HepG2 (cell line): ENCODE results near the gene PMEPA1. TPM values are rescaled to one million over a fixed set of nuclear protein-coding genes. Genes with fewer than 3 reads are reported as not detected.

Experiments used
- ATAC-seq: fragments of 200-7000 bp; cut with Tn5 transposase; 3 replicates; pipeline ENCODE4 v1.9.1; 2020; ENCODE audit warnings: mild to moderate bottlenecking, moderate library complexity
- BruUV-seq: library from RNA; stranded (reverse); fragments of 400-500 nt; replicated peaks from 2 replicates; lab custom pipeline; 2021; lab: Mats Ljungman, UMichigan
- CTCF ChIA-PET: fragments of 300-600 bp; formaldehyde crosslinking; extraction: SDS; loops from one replicate; lab custom pipeline; 2021; ENCODE audit warnings: low total read pairs, inconsistent platforms, low intra/inter-chr PET ratio; lab: Yijun Ruan, JAX
- POLR2A ChIA-PET: fragments of 350-600 bp; sonication (Branson Sonifier 250); formaldehyde crosslinking; loops from one replicate; lab custom pipeline; 2020; ENCODE audit warnings: antibody characterized with exemption, inconsistent platforms; lab: Yijun Ruan, JAX
- DNase-seq: peaks from one replicate; pipeline ENCODE4 v3.0.0-alpha.2; 2015; ENCODE audit warnings: low spot score
- FAIRE-seq: peaks from 3 replicates; lab custom pipeline; 2011; peaks lifted over from hg19 to GRCh38; lab: Jason Lieb, UNC
- H2AFZ ChIP-seq: one replicate; pipeline ENCODE4 v1.6.1; 2011; ENCODE audit warnings: low read length, inconsistent platforms
- H3K27ac ChIP-seq: fragments of 300-600 bp; 3 replicates; pipeline ENCODE4 v1.8.0; 2011; ENCODE audit warnings: mixed run types, mild to moderate bottlenecking, mixed read lengths, low read length, inconsistent platforms; ENCODE audit not compliant: insufficient read depth; ENCODE audit errors: extremely low read length
- H3K27me3 ChIP-seq, 2 experiments: fragments of 200-600 bp in 1 of 2; 2 replicates in 1 of 2; 3 replicates in 1 of 2; pipeline versions ENCODE4 v1.6.0 to v1.8.0; 2011; ENCODE audit warnings: low read length in 2 of 2, mild to moderate bottlenecking in 2 of 2, moderate library complexity in 2 of 2, inconsistent platforms in 1 of 2; ENCODE audit not compliant: insufficient read depth in 2 of 2, control insufficient read depth in 1 of 2
- H3K36me3 ChIP-seq, 2 experiments: fragments of 200-600 bp in 1 of 2; replicated peaks in 1 of 2; 2 replicates in 1 of 2; 3 replicates in 1 of 2; pipeline versions ENCODE4 v1.5.1 to v1.8.0; 2011; ENCODE audit warnings: low read length in 2 of 2, inconsistent platforms in 1 of 2; ENCODE audit not compliant: insufficient read depth in 2 of 2, control insufficient read depth in 1 of 2
- H3K4me1 ChIP-seq: 2 replicates; pipeline ENCODE4 v1.5.1; 2012; ENCODE audit warnings: low read length, inconsistent platforms; ENCODE audit not compliant: insufficient read depth
- H3K4me2 ChIP-seq: 2 replicates; pipeline ENCODE4 v1.6.0; 2011; ENCODE audit warnings: low read depth, low read length, inconsistent platforms
- H3K4me3 ChIP-seq, 3 experiments: fragments of 200-600 bp in 1 of 3; sonication (generic), shearing (Covaris generic) in 1 of 3; replicated peaks in 1 of 3; 2 replicates each; pipeline ENCODE4 v1.5.1; 2011 to 2016; ENCODE audit warnings: low read length in 3 of 3, inconsistent platforms in 2 of 3, low read depth in 2 of 3, mild to moderate bottlenecking in 2 of 3, control low read depth in 1 of 3, mixed read lengths in 1 of 3; ENCODE audit not compliant: insufficient read depth in 1 of 3
- H3K79me2 ChIP-seq: one replicate; pipeline ENCODE4 v1.6.1; 2011; ENCODE audit warnings: low read length, inconsistent platforms; ENCODE audit not compliant: insufficient read depth
- H3K9ac ChIP-seq: 2 replicates; pipeline ENCODE4 v1.6.0; 2011; ENCODE audit warnings: mild to moderate bottlenecking, low read depth, low read length, inconsistent platforms; ENCODE audit not compliant: insufficient read depth
- H3K9me3 ChIP-seq: 2 replicates; pipeline ENCODE4 v1.5.1; 2012; ENCODE audit warnings: mild to moderate bottlenecking, low read length
- H4K20me1 ChIP-seq: 2 replicates; pipeline ENCODE4 v1.6.0; 2011; ENCODE audit warnings: inconsistent platforms, mild to moderate bottlenecking, low read length, moderate library complexity; ENCODE audit not compliant: insufficient read depth
- AHDC1 ChIP-seq: sonication (generic); formaldehyde crosslinking; IDR thresholded peaks from 2 replicates; pipeline ENCODE4 v1.5.1; 2020; ENCODE audit warnings: mild to moderate bottlenecking, missing genetic modification reagents, borderline replicate concordance
- DNMT1 ChIP-seq: sonication (generic); formaldehyde crosslinking; IDR thresholded peaks from 2 replicates; pipeline ENCODE4 v1.5.1; 2020; ENCODE audit warnings: mild to moderate bottlenecking, missing genetic modification reagents
- EP300 ChIP-seq, 3 experiments: sonication (generic) in 1 of 3; formaldehyde crosslinking in 1 of 3; IDR thresholded peaks; 2 replicates each; pipeline versions ENCODE4 v1.5.1 to v1.6.1; 2011 to 2020; ENCODE audit warnings: low read depth in 2 of 3, low read length in 2 of 3, borderline replicate concordance in 1 of 3, improper control_type of control experiment in 1 of 3, mild to moderate bottlenecking in 1 of 3, missing genetic modification reagents in 1 of 3, moderate library complexity in 1 of 3
- GATAD2A ChIP-seq: IDR thresholded peaks from 2 replicates; pipeline ENCODE4 v1.6.1; 2016
- GFI1 ChIP-seq: sonication (generic); formaldehyde crosslinking; IDR thresholded peaks from 2 replicates; pipeline ENCODE4 v1.5.0; 2020; ENCODE audit warnings: missing genetic modification reagents, mild to moderate bottlenecking, borderline replicate concordance
- HCFC1 ChIP-seq: fragments of 150-350 bp; IDR thresholded peaks from 2 replicates; pipeline ENCODE4 v1.6.1; 2014; ENCODE audit warnings: low read depth, low read length
- KLF12 ChIP-seq: sonication (generic); formaldehyde crosslinking; IDR thresholded peaks from 2 replicates; pipeline ENCODE4 v1.4.0; 2020; ENCODE audit warnings: missing genetic modification reagents, borderline replicate concordance
- PAWR ChIP-seq: sonication (generic); formaldehyde crosslinking; IDR thresholded peaks from 2 replicates; pipeline ENCODE4 v1.4.0; 2020; ENCODE audit warnings: missing genetic modification reagents, mild to moderate bottlenecking, borderline replicate concordance
- PREB ChIP-seq: sonication (generic); formaldehyde crosslinking; IDR thresholded peaks from 2 replicates; pipeline ENCODE4 v1.4.0; 2020; ENCODE audit warnings: missing genetic modification reagents
- ZNF136 ChIP-seq: sonication (generic); formaldehyde crosslinking; IDR thresholded peaks from 2 replicates; pipeline ENCODE4 v1.8.1; 2022; ENCODE audit warnings: low read depth, mild to moderate bottlenecking, moderate library complexity, missing genetic modification reagents
- ZNF232 ChIP-seq: sonication (generic); formaldehyde crosslinking; IDR thresholded peaks from 2 replicates; pipeline ENCODE4 v1.4.0; 2020; ENCODE audit warnings: missing genetic modification reagents, borderline replicate concordance
- ZNF275 ChIP-seq: sonication (generic); formaldehyde crosslinking; IDR thresholded peaks from 2 replicates; pipeline ENCODE4 v1.8.0; 2022; ENCODE audit warnings: missing genetic modification reagents, mild to moderate bottlenecking, inconsistent platforms, borderline replicate concordance
- ZNF580 ChIP-seq: IDR thresholded peaks from 2 replicates; pipeline ENCODE4 v1.6.1; 2016; ENCODE audit warnings: low read depth, borderline replicate concordance
- ZNF660 ChIP-seq: sonication (generic); formaldehyde crosslinking; IDR thresholded peaks from 2 replicates; pipeline ENCODE4 v1.5.1; 2020; ENCODE audit warnings: mild to moderate bottlenecking, low read depth, missing genetic modification reagents, borderline replicate concordance
- ZSCAN20 ChIP-seq: sonication (generic); formaldehyde crosslinking; IDR thresholded peaks from 2 replicates; pipeline ENCODE4 v1.4.0; 2020; ENCODE audit warnings: missing genetic modification reagents, mild to moderate bottlenecking, borderline replicate concordance
- WGBS: methylation state at CpG from one replicate; pipeline ENCODE4 v1.1.6; 2017; ENCODE audit warnings: low lambda C conversion rate; 5-methylcytosine and 5-hydroxymethylcytosine counted together
- in situ Hi-C: cut with HindIII; loops from 2 replicates; pipeline ENCODE4 v1.10.0; 2017; ENCODE audit warnings: low pct_unique_long_range_greater_than_20kb; ENCODE audit not compliant: extremely low pct_ligation_motif_present
- intact Hi-C: fragments of 100-400 bp; cut with micrococcal nuclease; formaldehyde crosslinking; loops from one replicate; pipeline ENCODE4 v1.10.0; 2022; ENCODE audit not compliant: unreplicated experiment
- polyA plus RNA-seq, 8 experiments: library from polyadenylated mRNA; depleted of rRNA in 3 of 8; stranded (reverse) in 7 of 8; unstranded in 1 of 8; fragments of >200 nt; fragmentation: Illumina TruSeq in 4 of 8; extraction: Trizol in 4 of 8; gene quantifications; 2 replicates each; pipeline versions ENCODE4 v1.2.1 to v1.2.3, GENCODE V29; 2011 to 2016; ENCODE audit warnings: low read depth in 4 of 8, missing spikeins in 1 of 8, mixed read lengths in 1 of 8; ENCODE audit not compliant: insufficient read depth in 1 of 8
- total RNA-seq, 5 experiments: library from RNA; depleted of rRNA; stranded (reverse); fragments of >200 nt; fragmentation: Illumina TruSeq; extraction: Trizol; gene quantifications; 2 replicates each; pipeline ENCODE4 v1.2.3, GENCODE V29; 2016; ENCODE audit warnings: low read depth in 1 of 5

Gene PMEPA1
- total and polyA plus RNA-seq, 2 of the 13 experiments (the other 11 are each of a cell fraction or from before 2014, with no cell fraction given) = not detected

- TF ChIP-seq ZNF275 (no peak), ZNF580 (CRISPR knock-in tag) (no peak), GFI1 (CRISPR knock-in tag) (no peak), ZNF232 (no peak), PREB (CRISPR knock-in tag) (no peak), EP300 (IDR thresholded peaks at IDR 0.05; ENCODE audit: low read depth in 2 of 2, low read length in 2 of 2) (no peak), EP300 (CRISPR knock-in tag; IDR thresholded peaks at IDR 0.05; ENCODE audit: borderline replicate concordance) (no peak)
Measured at GRCh38 chr20:57711826-57712225, 2.0 kb upstream of the PMEPA1 start (continued).

- Histone ChIP-seq H3K9me3 (no peaks in the 10 kb centered on the region), H3K79me2 (no peaks in the 10 kb centered on the region), H3K36me3 (no peaks in the 10 kb centered on the region), H3K4me2 (no peak overlapping the region), H4K20me1 (peaks cover 4% of the 10 kb centered on the region; the same call in 1 of the 2 replicates), H3K4me3 (no peak overlapping the region), H3K9ac (no peak overlapping the region), H3K4me1 (no peaks in the 10 kb centered on the region), H2AFZ (no peak overlapping the region), H3K27ac (no peak overlapping the region), H3K27me3 (peaks cover 19 to 71% of the 10 kb centered on the region in 2 experiments)
- BruUV-seq = no TSS peak
- CTCF ChIA-PET = no interaction called here
- POLR2A ChIA-PET = no interaction called here
- peak; percentile 35 for ATAC-seq
- DNase-seq = no peak
- in situ Hi-C loops = no loop called here
- 40% methylated on average over 8 of the region's 8 CpGs for WGBS
- no peak for FAIRE-seq
- intact Hi-C loops = no loop called here
- no peak for TF ChIP-seq ZNF136 (CRISPR knock-in tag)
- TF ChIP-seq PAWR (CRISPR knock-in tag) = no peak
- TF ChIP-seq AHDC1 = no peak
- no peak for TF ChIP-seq ZSCAN20 (CRISPR knock-in tag)
- no peak for TF ChIP-seq ZNF660 (CRISPR knock-in tag)
- no peak for TF ChIP-seq HCFC1
- TF ChIP-seq GATAD2A = no peak
- no peak for TF ChIP-seq DNMT1 (CRISPR knock-in tag)
- no peak for TF ChIP-seq KLF12 (CRISPR knock-in tag)
Measured at GRCh38 chr20:57711311-57711712, 1.5 kb upstream of the PMEPA1 start.
